RWPE1 (cell line): Measurements from ENCODE around the gene GPR108.

Experiments
- CTCF ChIA-PET: fragments of 350-600 bp; sonication (Branson Sonifier 250); formaldehyde crosslinking; extraction: SDS; loops from one replicate; lab custom pipeline; 2021; lab: Yijun Ruan, JAX
- POLR2A ChIA-PET: fragments of 400-600 bp; formaldehyde crosslinking; extraction: SDS; loops from one replicate; lab custom pipeline; 2020; ENCODE audit warnings: antibody characterized with exemption; ENCODE audit not compliant: low non-redundant PET; lab: Yijun Ruan, JAX
- DNase-seq: peaks from one replicate; pipeline ENCODE4 v3.0.0; 2012; ENCODE audit warnings: low spot score
- H3K27ac ChIP-seq: fragments of 450-650 bp; 2 replicates; pipeline ENCODE4 v1.5.1; 2017
- TF ChIP-seq, protein P1 (sequence below): fragments of 450-650 bp; conservative IDR thresholded peaks from 2 replicates; pipeline ENCODE4 v1.5.1; 2017; ENCODE audit warnings: low read depth, mild to moderate bottlenecking

Gene GPR108

DNA sequence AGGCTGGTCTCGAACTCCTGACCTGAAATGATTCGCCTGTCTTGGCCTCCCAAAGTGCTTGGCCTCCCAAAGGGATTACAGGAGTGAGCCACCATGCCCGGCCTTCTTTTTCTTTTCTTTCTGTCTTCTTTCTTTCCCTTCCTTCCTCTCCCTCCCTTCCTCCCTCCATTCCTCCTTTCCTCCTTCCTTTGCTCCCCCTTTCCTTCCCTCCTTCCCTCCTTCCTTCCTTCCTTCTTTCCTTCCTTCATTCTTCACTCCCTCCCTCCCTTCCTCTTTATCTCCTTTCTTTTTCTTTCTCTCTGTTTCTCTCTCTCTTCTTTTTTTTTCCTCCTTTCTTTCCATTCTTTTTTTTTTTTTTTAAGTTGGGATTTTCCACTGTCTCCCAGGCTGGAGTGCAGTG, 29.0 kb downstream of the GPR108 start:
- no peak overlapping the region for H3K27ac ChIP-seq
- TF ChIP-seq, protein P1, sequence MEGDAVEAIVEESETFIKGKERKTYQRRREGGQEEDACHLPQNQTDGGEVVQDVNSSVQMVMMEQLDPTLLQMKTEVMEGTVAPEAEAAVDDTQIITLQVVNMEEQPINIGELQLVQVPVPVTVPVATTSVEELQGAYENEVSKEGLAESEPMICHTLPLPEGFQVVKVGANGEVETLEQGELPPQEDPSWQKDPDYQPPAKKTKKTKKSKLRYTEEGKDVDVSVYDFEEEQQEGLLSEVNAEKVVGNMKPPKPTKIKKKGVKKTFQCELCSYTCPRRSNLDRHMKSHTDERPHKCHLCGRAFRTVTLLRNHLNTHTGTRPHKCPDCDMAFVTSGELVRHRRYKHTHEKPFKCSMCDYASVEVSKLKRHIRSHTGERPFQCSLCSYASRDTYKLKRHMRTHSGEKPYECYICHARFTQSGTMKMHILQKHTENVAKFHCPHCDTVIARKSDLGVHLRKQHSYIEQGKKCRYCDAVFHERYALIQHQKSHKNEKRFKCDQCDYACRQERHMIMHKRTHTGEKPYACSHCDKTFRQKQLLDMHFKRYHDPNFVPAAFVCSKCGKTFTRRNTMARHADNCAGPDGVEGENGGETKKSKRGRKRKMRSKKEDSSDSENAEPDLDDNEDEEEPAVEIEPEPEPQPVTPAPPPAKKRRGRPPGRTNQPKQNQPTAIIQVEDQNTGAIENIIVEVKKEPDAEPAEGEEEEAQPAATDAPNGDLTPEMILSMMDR = no peak
- ChIA-PET CTCF (interaction anchor here (0.6 kb wide), 1 partner anchor 70 kb away, joined by 3 read pairs; no protein-coding TSS in a partner anchor), POLR2A (no interaction called here)
- DNase-seq = no peak

DNA sequence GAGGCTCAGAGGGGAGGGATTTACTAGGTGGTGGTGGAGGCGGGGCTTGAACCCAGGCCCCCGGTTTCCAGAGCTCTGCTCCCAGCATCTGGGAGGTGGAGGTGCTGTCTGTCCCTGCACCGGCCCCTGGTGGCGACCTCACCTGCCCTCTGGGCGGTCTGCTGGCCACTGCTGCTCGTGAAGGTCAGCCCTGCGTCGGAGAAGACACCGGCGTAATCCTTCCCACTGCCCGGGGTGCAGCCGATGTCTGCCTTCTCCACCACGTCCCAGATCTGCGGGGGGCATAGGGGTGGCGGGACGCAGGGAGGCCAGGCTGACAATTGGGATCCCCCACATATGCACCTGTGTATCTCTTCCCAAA, 29.7 kb downstream of the GPR108 start:
- ChIA-PET CTCF (no interaction called here), POLR2A (no interaction called here)
- TF ChIP-seq, protein P1 = no peak
- DNase-seq = no peak
- no peak overlapping the region for H3K27ac ChIP-seq

DNA sequence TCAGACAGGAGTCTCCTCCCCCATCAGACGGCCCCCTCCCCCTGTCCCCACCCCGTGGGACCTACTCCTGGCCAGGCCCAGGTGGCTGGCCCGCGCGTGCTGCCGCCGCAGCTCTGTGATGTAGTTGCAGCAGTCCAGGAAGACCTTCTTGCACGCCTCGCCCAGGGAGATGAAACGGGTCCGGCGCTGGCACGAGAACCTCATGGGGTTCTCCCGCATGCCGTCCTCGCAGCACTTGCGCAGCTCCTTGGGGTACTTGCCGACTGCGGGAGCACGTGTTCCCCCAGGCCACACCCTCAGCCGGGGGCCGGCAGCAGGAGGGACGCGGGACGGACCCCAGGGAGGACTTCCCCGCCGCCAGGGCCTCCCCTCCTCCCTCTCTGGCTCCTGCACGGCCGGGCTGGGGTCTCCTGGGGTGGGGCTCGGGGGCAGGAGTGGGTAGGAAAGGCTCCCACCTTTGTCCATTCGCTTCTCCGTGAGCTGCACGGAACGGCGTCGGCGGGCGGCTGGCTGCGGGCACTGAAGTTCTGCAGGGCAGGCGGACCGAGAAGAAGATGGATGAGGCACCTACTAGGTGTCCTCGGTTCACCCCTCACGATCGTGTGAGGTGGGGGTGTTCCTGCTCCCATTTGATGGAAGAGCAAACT, 30.2 kb downstream of the GPR108 start:
- TF ChIP-seq, protein P1 = no peak
- ChIA-PET POLR2A (no interaction called here), CTCF (no interaction called here)

DNA sequence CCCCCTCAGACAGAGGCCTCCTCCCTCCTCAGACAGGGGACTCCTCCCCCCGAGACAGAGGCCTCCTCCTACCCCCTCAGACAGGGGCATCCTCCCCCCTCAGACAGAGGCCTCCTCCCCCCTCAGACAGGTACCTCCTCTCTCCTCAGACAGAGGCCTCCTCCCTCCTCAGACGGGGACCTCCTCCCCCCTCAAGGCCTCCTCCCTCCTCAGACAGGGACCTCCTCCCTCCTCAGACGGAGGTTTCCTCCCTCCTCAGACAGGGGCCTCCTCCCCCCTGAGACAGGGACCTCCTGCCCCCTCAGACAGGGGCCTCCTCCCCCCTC, 30.8 kb downstream of the GPR108 start:
- TF ChIP-seq, protein P1 = no peak
- POLR2A ChIA-PET = no interaction called here
- no peak overlapping the region for H3K27ac ChIP-seq
- CTCF ChIA-PET = no interaction called here
- DNase-seq = no peak

More for the DNA sequence above, 30.2 kb downstream of the GPR108 start:
- no peak for DNase-seq
- H3K27ac ChIP-seq = no peak overlapping the region

DNA sequence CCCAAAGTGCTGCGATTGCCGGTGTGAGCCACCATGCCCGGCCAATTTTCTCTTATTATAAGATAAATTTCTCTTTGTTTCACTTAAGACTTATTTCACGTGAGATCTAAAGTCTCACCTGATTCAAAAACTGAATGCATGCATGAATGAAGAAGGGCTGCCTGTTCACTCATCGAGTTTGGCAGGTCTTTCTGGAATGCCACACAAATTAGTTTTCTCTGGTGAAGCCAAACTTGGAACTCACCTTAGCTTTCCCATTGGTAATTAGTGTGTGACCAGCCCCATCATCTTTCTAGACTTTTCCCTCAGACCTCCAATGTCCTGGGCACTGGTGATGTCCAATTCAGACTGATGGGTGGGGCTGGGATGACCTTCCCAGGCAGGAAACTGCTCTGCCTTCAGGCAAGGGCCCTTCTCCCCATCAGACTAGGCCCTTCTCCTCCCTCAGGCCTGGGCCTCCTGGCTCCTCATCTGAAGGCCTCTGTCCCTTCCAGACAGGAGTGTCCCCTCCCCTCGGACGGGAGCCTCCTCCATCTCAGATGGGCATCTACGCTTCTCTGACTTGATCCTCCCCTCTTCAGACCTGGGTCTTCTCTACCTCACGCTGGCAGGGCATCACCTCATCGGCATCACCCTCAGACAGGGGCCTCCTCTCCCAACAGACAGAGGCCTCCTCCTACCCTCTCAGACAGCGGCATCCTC, 31.3 kb downstream of the GPR108 start:
- no peak for DNase-seq
- ChIA-PET POLR2A (no interaction called here), CTCF (no interaction called here)
- no peak overlapping the region for H3K27ac ChIP-seq
- TF ChIP-seq, protein P1 = no peak

DNA sequence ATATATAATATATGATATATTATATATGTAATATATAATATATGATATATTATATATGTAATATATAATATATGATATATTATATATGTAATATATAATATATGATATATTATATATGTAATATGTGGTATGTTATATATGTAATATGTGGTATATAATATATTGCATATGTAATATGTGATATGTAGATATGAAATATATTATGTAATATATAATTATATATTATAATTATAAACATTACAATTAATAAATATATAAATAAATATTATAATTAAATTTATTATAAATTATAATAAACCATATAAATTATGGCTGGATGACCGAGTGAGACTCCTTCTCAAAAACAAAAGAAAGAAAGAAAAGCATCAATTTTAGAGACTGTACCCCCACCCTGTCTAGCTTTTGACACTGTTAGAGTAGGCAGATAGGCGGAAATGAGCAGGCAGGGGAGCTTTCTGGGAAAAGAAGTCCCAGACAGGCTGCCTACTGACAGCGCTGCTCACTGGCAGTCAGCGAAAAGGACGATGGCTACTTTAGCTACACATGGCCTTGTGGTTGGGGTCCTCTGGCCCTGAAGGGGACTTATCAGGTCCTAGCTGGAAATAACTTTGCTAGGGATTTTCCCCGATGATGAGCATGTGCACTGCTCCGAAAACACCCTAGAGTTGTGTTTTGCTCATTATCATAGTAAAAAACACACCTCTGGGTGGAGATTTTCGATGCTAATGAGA, 36.6 kb downstream of the GPR108 start:
- POLR2A ChIA-PET = no interaction called here
- CTCF ChIA-PET = interaction anchor here (0.8 kb wide), 1 partner anchor 720 kb away, joined by 3 read pairs; no protein-coding TSS in a partner anchor
- no peak overlapping the region for H3K27ac ChIP-seq
- TF ChIP-seq, protein P1 = no peak
- no peak for DNase-seq
